HG03571 (cell line): ENCODE data around the gene ABCA4.

ENCODE experiments used
- ATAC-seq: cut with Tn5 transposase; IDR thresholded peaks from one replicate; pipeline ENCODE4 v1.9.1; 2021; ENCODE audit not compliant: unreplicated experiment

The ABCA4 gene

DNA sequence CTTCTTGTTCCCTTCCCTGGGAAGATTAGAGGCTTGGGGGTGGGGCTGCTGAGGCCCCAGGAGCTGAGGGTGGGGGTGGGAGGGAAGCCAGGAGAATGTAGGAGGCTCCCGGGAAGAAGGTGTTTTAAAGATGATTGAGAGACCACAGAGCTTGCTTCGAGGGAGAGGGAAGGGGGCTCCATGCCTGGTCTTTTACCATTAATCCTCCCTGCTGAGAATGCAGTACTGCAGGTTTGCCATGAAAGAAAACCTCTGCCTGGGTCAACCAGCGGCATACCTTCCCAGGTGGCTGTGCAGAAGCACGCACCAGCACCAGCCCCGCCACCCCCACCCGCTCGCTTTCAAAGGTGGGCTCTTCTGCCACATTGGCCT lies 15.4 kb downstream of the ABCA4 start:
- no peak for ATAC-seq

DNA sequence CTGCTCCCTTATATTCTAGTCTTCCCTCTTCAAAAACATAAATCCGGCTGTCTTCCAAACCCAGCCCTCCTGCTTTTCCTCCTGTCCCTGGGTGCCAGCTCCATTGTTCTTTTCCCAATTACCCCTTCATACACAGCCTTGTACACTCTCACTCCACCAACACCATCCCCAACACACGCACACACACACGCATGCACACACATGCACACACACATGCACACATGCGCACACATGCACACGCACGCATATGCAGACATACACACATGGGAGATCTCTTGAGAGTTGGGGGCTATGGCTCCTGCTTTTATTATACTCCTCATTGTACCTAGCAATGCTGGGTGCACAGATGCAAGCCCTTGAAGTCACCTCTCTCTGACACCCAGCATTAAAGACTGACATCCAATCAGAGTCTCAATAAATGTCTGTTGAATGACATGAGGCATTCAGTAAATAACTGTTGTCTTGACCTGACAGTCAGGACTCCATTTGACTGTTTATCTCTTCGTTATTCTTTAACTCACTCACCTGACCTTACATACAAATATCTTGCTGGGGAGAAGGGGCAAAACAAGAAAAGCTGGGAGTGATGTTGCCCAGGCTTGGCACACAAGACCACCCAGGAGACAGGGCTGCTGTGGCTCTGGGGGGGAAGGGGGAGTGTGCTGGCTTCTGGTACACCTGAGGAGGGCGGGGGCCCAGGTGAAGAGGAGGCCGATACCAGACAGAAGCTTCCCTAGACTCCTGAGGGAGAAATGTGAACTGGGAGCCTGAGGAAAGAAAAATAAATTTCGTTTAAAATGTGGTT lies 16.0 kb downstream of the ABCA4 start:
- no peak for ATAC-seq

DNA sequence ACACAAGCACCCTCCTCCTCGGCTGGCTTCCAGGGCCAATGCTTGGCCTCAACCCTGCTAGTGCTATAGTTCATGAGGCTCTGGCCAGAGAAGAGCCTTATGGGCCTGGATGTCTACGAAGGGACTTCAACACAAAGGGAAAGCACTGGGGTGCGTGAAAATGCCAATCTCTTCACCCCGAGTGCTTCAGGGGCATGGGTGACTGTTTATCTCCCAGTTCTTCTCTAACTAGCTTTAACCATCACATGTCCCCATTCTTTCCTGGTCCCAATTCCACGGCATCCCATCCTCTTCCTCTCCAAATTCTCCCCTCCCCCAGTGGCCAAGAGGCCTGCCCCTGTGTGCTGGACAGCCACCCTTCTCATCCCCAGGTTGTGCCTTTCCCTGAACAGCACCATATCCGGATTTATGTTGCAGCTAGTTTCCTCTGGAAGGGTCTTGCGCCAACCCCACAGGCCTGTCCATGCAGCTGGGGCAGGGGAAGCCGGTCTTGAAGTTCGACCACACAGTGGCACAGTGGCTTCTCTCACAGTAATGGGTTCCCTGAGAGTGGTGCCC lies 16.7 kb downstream of the ABCA4 start:
- ATAC-seq = no peak

DNA sequence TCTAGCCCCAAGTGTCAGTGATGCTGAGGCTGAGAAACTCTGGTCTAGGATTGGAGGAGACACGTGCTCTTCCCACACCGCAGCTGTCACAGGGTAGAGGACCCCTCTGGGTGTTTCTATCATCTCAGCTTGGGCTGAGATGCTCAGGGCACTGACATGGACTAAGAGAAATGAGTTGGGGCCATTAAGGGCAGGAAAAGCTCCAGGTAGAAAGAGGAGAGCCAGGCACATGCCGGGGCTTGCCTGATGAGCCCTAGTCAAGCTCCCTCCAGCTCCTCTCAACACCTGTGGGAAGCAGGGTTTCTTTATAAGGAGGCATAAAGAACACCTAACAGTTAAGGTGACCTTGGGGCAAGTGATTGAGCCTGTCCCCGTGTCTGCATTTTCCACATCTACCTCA lies 17.3 kb downstream of the ABCA4 start:
- ATAC-seq = no peak

DNA sequence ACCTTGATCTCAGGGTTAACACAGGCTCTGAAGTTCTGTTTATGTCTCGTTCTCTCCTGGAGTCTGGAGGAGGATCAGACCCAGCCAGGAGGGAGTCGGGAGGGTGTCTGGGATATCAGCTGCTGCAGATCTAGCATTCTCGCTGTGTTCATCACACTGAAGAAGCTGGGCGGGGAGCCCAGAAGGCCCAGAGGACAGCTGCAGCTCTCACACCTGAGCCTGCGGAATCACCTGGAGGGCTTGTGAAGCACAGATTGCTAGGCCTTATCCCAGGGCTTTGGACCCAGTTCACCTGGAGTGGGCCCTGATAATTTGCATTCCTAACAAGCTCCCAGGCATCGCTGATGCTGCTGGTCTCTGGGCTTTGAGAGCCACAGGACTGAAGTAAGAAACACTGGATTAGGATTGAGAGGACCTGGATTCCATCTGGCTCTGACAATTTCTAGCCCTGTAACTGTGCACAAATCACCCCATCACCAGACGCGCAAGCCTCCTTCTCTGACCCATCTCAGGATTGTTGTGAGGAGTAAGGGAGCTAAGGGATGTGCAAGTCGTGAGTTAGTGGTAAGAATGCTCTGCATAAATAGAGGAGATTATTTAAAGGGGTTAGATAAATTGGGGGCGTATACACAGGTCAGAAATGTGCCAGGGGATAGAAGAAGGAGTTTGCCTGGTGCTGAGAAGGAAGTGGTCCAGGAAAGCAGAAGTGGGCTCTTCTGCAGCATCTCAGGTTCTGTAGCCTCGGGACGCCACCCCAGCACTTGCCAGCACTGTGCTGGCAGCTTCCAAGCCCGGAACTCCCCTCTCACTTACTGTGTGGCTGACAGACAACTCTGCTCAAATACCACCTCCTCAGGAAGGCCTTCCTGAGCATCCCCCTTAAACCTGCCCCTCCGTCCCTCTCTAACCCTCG lies 19.1 kb downstream of the ABCA4 start:
- no peak for ATAC-seq

DNA sequence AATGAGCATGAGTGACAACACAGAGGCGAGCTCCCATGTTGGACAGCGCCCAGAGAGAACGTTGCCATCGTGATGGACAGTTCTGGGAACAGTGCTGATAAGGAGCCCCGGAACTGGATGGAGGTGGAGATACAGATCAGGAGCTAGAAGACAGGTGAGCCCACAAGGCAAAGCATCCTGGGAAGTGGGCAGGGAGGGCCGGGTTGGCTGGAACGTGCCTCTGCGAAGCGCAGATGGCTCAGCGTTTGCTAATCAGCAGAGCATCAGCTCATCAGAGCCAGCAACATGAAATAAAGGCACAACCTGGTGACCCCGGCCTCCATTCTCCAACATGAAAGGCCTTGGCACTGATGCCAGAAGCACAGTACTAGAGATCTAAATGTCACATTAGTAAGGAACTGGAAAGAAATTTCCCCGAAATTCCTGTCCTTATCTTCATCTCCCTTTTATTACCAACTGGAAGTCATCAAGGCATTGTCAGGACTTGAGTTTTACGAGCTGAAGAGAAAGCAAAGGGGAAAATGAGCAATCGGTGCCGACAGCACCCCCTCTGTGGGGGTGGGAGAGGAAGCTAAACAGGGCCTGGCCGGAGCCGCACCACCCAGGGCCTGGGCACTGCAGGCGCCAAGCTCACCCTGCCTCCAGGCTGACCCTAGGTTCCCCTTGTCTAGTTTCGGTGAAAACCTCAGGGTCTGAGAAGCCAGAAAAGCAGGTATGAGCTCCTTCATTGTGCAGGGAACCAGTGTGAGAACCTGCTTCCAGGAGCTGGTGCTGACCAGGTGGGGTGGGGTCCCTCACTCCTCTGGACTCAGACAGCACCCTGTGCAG lies 19.9 kb downstream of the ABCA4 start:
- no peak for ATAC-seq

DNA sequence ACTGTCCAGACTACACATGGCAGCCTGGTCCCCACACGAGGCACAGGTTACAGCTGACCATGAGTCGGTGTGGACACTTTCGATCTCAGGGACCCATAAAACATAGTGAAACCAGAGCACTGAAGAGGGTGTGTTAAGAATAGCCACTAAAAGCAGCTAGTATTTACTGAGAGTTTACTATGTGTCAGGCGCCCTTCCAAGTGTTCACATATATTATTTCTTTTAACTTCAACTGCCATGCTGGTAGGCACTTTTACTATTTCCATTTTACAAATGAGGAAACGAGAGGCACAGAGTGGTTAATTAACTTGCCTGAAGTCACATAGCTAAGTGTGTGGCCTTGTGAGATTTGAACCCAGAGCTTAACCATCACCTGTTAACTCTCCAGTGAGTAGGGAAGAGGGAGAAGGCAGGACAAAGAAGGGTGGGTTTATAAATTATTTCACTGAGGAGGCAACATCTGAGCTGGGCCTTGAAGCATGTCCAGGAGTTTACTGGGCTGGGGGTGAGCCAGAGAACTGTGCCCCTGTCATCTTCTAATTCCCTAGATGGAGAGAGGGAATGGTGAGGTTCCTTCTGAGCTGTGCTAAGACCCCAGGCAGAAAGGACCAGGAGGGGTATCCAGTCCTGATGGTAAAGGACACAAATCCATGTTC lies 20.7 kb downstream of the ABCA4 start:
- ATAC-seq = no peak

DNA sequence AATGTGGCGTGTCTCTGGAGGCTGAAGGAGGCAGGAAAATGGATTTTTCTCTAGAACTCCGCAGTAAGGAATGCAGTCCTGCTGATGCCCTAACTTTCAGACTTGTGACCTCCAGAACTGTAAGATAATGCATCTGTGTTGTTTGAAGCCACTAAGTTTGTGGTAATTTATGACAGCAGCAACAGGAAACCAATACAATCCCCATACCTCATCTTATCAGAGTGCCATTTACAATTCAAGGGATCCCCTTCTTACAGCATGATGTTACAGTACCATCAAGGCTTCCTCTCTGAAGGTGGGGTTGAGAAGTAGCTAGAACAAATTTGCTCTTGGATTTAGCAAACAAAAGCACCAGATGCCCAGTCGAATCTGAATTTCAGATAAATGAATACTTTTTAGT lies 21.6 kb downstream of the ABCA4 start:
- no peak for ATAC-seq

DNA sequence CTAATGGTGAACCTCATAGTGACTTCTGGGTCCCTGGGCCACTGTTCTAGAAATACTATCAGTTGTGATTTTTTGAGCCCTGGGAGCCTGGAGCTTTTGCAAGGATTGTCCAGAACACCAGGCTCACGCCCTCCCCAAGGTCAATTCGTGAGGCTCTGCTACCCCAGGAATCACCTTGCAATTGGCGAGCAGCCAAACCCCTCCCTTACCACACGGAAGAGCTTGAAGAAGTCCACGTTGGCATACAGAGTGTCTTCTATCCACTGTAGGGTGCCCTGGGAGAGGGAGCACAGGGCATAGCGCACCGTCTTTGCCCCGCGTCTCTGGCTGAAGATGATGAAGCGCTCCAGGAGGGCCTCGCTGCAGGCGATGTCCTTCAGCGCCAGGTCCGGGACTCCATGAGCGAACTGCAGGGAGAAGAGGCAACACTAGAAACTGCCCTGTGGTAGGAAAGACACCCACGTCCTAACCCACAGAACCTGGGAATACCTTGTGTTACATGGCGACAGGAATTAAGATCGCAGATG lies 22.3 kb downstream of the ABCA4 start:
- ATAC-seq = no peak

DNA sequence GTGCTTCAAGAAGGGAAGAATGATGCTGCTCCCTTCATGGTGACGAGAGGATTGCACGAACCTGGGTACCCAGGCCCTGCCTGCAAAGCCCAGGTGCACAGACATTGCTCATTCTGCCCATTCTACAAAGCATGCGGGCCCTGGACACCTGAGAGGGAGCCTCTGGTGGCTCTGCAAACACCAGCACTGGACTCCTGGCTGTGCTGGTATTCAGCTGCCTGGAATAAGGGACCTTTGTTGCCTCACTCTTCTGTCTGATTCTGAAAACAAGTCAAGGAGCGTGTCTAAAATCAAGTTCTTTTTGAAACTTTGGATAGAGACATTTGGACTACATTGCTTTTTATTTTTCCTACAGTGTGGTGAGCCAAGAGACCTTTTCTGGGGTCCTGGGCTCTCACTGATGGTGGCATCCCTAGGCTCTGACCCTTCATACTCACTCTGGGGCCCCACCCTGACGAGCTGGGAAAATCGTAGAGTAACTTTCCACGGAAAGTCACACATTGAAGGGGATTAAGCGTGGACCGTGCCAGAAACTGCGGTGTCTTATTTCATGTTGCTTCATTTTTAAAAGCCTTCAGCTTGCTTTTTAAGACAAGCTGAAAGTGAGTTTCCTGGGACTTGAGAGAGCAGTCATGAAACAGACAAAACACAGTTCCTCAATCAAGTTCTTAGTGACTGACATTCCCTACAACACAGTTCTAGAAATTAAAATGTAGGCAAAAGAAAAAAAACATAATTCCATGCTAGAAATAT lies 24.0 kb downstream of the ABCA4 start:
- no peak for ATAC-seq

DNA sequence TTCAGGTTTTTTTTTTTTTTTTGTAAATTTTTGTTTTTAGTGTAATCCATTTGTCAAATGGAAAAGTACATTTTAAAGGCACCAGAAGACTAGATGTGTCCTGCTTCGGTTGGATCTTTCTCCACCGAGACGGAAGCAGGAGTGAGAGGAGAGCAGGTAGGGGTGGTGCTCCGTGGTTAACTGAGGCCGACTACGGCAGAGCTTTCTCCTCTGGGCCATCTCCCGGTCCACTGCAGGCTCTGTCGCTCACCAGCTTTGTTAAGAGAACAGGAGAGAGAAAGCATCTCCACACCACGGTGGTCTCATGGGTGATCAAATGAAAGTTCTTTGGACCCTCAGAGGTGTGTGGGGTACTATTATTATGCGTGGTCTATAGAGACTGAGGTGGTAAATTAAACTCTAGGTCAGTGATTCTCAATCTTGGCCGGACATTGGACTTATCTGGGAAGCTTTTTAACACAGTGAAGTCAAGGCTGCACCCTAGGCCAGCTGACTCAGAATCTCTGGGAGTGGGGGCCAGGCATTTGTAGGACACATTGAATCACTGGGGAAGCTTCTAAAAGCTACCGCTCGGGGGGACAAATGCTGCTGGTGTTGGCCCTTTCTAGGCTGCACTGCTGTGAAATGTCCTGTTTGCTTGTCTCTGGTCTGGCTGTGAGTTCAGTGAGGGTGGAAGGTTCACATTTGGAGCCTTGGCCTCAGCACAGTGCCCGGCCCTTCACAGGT lies 25.0 kb downstream of the ABCA4 start:
- ATAC-seq = no peak

DNA sequence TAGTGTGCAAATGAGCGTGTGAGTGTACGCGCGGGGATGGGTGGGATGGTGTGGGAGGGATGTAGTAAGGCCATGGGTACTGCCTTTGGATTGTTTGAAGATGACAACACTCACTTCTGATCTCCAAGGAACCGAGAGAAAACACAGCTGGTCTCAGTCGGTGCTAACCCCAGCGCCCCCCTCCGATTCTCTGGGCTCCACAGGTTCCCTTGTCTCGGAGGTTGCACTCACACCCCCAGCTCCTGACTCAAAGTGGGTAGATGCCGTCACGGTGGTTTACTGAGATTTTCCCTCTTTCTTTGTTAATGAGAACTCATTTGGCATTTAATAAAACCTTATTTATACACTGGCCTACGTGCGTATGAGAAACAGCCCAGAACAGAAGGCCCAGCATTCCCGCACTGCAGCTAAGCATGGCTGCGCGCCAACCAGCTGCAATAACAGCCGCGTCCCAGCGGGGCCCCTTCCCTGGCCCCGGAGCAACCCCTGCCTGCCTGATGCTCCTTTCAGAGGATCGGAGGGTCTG lies 25.8 kb downstream of the ABCA4 start:
- no peak for ATAC-seq

DNA sequence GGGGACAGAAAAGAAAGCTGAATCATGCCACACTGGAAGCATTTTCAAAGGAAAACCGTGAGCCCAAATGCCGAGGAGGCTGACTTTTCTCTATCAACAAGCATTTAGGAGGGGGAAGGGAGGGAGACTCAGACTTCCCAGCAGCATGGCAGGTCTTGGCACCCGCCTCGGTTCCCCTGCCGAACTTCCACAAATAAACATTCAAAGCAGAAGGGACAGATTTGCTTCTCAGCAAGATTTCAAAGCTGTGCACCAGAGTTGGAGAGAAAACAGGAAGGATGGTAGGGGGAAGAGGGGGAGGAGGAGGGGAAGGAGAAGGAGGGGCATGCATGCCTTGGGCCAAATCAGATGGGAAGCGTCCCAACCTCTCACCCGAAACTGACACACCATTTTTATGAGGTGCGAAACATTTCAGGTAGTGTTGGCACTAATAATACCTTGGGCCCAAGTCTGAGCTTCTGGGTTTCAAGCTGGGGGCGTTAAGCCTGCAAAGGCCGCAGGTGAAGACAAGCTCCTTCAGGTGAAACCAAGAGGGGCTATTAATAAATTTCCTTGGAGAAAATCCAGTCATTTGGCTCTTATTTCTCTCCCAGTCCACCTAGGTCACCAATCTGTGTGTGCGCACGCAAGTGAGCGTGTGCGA lies 26.4 kb downstream of the ABCA4 start:
- no peak for ATAC-seq

DNA sequence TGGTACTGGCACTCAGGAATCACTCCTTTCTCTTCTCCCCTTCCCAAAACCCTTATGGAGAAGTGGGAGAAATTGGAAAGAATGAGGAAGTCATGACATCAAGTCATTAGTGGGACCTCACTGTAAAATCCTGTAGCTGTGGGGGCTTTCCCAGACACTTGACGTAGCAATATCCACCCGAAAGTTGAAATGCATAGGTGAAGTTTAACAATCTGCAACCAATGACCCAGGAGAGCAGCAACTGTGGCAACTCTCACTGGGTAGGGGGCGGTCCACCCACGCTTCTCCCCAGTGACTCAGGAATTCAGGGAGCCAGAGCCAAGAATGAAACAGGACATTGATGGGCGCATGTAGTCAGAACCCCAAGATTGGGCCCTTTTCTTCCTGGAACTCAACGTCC lies 27.0 kb downstream of the ABCA4 start:
- no peak for ATAC-seq

DNA sequence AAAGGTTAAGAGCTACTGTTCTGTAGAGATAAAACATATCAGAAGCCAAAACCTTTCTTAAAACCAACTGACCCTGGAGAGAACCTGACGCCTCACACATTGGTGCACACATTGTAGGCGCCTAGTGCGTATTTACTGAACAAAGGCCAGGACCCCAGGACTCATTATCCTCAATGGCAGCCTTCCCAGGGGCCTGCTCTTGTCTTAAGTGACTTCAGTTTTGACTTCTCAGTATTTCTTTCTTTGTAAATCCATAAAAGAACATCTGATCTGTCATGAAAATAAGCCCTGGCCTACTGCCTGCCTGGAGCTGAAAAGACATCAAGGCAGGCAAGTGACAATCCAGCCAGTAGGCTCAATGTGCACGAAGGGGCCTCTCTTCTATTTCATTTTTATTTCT lies 27.6 kb downstream of the ABCA4 start:
- ATAC-seq = no peak

DNA sequence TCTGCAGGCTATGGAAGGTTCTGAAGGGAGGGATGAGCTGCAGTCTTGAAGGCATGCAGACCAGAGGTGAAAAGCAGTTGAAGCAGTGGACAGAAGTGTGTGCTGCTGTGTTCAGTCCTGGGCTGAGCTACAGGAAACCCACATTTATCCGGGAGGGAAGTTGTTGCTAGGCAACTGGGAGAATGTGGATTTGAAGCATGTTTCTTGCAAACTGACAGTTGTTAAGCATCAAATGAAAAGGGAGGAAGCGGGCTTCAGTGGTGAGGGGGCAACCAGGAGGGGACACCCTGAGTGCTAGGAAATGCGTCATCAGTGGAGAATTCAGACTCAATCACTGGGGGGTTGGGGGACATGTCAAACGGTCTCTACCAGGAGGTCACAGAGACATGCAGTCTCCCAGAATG lies 28.7 kb downstream of the ABCA4 start:
- ATAC-seq = no peak

DNA sequence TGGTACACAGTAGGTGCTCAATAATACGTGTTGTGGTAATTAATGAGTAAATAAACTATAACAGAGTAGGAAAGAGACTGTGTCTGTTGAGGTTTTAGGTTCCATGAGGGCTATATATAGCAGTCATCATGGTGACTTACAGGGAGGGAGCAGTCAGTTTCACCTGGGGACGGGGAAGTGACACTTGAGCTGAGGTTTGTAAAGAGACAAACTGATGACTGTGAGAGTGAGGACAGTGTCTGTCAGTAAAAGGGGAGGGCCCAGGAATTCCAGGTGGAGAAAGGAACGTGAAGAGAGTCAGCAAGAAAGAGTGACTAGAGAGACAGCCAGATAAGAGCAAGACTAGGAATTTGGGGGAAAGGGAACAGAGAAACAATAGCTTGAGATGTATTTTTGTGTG lies 30.2 kb downstream of the ABCA4 start:
- no peak for ATAC-seq

DNA sequence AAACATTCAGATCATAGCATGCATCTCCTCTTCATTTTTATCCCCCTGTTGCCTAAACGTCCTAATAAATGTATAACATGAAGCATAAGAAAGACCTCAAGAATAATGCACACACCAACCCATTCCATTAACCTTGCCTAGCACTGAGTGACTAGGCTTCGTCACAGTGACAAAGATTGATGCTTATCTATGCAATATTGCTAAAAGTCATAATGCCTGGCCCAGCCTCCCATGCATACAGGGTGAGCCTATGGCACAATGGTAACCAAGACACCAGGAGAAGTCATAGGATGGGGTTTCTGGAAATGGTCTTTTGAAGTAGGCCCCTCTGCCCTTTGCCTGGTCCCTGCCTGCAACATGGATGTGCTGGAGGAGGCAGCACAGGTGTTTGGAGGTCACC lies 33.8 kb downstream of the ABCA4 start:
- no peak for ATAC-seq
